Neural cell (in vitro differentiated cells): ENCODE results near the gene TRAPPC1. TPM values are rescaled to one million over a fixed set of nuclear protein-coding genes. Genes with fewer than 3 reads are reported as not detected.
A peak's percentile ranks its signal among the peaks of the same experiment; 100 is the strongest.

ENCODE experiments used
- H2AFZ ChIP-seq: fragments of 200-600, 300-800 bp; sonication (generic), shearing (Covaris generic); 2 replicates; pipeline ENCODE4 v1.6.0; 2014; ENCODE audit warnings: low read depth, mild to moderate bottlenecking, antibody characterized with exemption, low read length, moderate library complexity
- H3F3A ChIP-seq: fragments of 200-600 bp; shearing (Covaris generic); 2 replicates; pipeline ENCODE4 v1.6.1; 2016; ENCODE audit warnings: mild to moderate bottlenecking, moderate library complexity, mixed read lengths, antibody characterized with exemption, low read length; ENCODE audit not compliant: insufficient read depth, poor library complexity, severe bottlenecking
- H3K27ac ChIP-seq: fragments of 200-600, 300-800 bp; sonication (generic), shearing (Covaris generic); 2 replicates; pipeline ENCODE4 v1.5.1; 2014; ENCODE audit warnings: mild to moderate bottlenecking, low read length, moderate library complexity
- H3K27me3 ChIP-seq: fragments of 300-800, 200-600 bp; sonication (generic), shearing (Covaris generic); 2 replicates; pipeline ENCODE4 v1.6.0; 2014; ENCODE audit warnings: mild to moderate bottlenecking, low read depth, low read length, moderate library complexity; ENCODE audit not compliant: insufficient read depth
- H3K36me3 ChIP-seq: fragments of 300-800, 200-600 bp; sonication (generic), shearing (Covaris generic); 2 replicates; pipeline ENCODE4 v1.5.1; 2014; ENCODE audit warnings: mild to moderate bottlenecking, antibody characterized with exemption, low read length, moderate library complexity; ENCODE audit not compliant: insufficient read depth
- H3K4me2 ChIP-seq: fragments of 300-800, 200-600 bp; sonication (generic), shearing (Covaris generic); 2 replicates; pipeline ENCODE4 v1.6.0; 2014; ENCODE audit warnings: mild to moderate bottlenecking, low read length
- H3K4me3 ChIP-seq: fragments of 300-800, 200-600 bp; sonication (generic), shearing (Covaris generic); 2 replicates; pipeline ENCODE4 v1.5.1; 2014; ENCODE audit warnings: mild to moderate bottlenecking, low read length, moderate library complexity
- H3K79me2 ChIP-seq: fragments of 200-600 bp; shearing (Covaris generic); replicated peaks from 2 replicates; pipeline ENCODE4 v1.6.0; 2014; ENCODE audit warnings: mild to moderate bottlenecking, low read length, moderate library complexity; ENCODE audit not compliant: insufficient read depth
- H3K9ac ChIP-seq: fragments of 300-800, 200-600 bp; sonication (generic), shearing (Covaris generic); 2 replicates; pipeline ENCODE4 v1.6.1; 2016; ENCODE audit warnings: mild to moderate bottlenecking, low read length, mixed read lengths
- H3K9me2 ChIP-seq: fragments of 200-600 bp; shearing (Covaris generic); 2 replicates; pipeline ENCODE4 v1.6.1; 2016; ENCODE audit warnings: mild to moderate bottlenecking, low read length, mixed read lengths; ENCODE audit not compliant: insufficient read depth
- H3K9me3 ChIP-seq: fragments of 200-600, 300-800 bp; sonication (generic), shearing (Covaris generic); 2 replicates; pipeline ENCODE4 v1.6.1; 2016; ENCODE audit warnings: mild to moderate bottlenecking, mixed run types, low read length, moderate library complexity, mixed read lengths
- H4K20me1 ChIP-seq: fragments of 200-600 bp; shearing (Covaris generic); 2 replicates; pipeline ENCODE4 v1.6.1; 2016; ENCODE audit warnings: mild to moderate bottlenecking, mixed run types; ENCODE audit not compliant: insufficient read depth
- EP300 ChIP-seq: fragments of 450-650 bp; conservative IDR thresholded peaks from 2 replicates; pipeline ENCODE4 v1.6.1; 2014; ENCODE audit warnings: antibody characterized with exemption, mild to moderate bottlenecking, moderate library complexity; ENCODE audit not compliant: poor library complexity, severe bottlenecking
- EZH2 ChIP-seq: fragments of 200-600, 300-800 bp; shearing (Covaris generic), sonication (generic); IDR thresholded peaks from 2 replicates; pipeline ENCODE4 v1.6.1; 2014; ENCODE audit warnings: antibody characterized with exemption, low read length, borderline replicate concordance, mild to moderate bottlenecking; ENCODE audit not compliant: insufficient read depth, poor library complexity, severe bottlenecking
- MXI1 ChIP-seq: fragments of 450-650 bp; conservative IDR thresholded peaks from 2 replicates; pipeline ENCODE4 v1.6.1; 2014; ENCODE audit warnings: antibody characterized with exemption, mild to moderate bottlenecking; ENCODE audit not compliant: poor library complexity, severe bottlenecking
- POLR2AphosphoS5 ChIP-seq: IDR thresholded peaks from 2 replicates; pipeline ENCODE4 v1.6.1; 2012
- RAD21 ChIP-seq: fragments of 450-650 bp; conservative IDR thresholded peaks from 2 replicates; pipeline ENCODE4 v1.6.1; 2014; ENCODE audit warnings: antibody characterized with exemption, mild to moderate bottlenecking, moderate library complexity
- SMC3 ChIP-seq: fragments of 450-650 bp; conservative IDR thresholded peaks from 2 replicates; pipeline ENCODE4 v1.6.1; 2014; ENCODE audit warnings: antibody characterized with exemption, mild to moderate bottlenecking, moderate library complexity; ENCODE audit not compliant: poor library complexity
- TAF1 ChIP-seq: IDR thresholded peaks from 2 replicates; pipeline ENCODE4 v1.6.1; 2012; ENCODE audit warnings: low read depth
- polyA plus RNA-seq: library from polyadenylated mRNA; depleted of rRNA; stranded (reverse); fragments of >200 nt; gene quantifications from 2 replicates; pipeline ENCODE4 v1.2.3, GENCODE V29; 2014
- TF ChIP-seq, protein P1 (sequence below): IDR thresholded peaks from 2 replicates; pipeline ENCODE4 v1.6.1; 2012; ENCODE audit warnings: borderline replicate concordance
- TF ChIP-seq, protein P2 (sequence below): fragments of 450-650 bp; IDR thresholded peaks from 2 replicates; pipeline ENCODE4 v1.5.1; 2014; ENCODE audit warnings: antibody characterized with exemption, mild to moderate bottlenecking, moderate library complexity; ENCODE audit not compliant: poor library complexity, severe bottlenecking

The TRAPPC1 gene
- polyA plus RNA-seq, 1 donor from 2014 or later: 34.0 TPM

DNA sequence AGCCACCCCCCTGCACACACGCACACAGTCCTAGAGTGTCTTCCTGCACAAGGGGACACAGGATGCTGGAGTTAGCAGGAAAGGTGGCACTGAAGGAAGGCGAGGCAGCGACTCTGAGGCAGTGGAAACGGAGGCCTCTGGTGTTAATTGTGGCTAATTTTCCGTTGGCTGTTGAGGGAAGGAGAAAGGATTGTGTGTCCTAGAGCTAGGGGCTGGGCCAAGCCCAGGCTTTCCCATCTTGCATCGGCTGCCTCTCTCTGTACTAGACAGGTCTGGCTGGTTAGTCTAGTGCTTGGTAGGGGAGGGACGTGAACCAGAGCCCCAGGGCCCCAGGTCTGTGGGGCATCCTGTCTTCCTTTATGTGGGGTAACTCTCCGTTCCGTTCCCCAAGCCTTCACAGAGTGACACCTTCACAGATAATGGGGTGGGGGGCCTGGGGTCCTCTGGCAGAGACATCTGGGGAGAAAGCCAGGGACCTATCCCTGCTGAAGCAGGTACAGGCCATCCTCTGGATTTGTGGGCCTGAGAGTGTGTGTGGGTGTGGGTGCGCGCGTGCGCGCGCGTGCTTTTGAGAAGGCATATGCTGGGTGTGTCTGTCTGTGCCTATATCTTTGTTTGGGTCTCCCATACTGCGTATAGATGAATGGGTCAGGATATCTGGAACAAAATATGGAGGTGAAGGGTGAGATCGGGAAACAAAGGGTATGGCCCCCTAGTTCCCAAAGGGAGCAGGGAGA lies 43.4 kb downstream of the TRAPPC1 start, which contains the start of gene CHD3:
CHD3 (plus strand) TSS at position 606 of the 737 bp plus-strand sequence. CDS start 212 bp downstream, outside the sequence.
- H3K79me2 ChIP-seq: peaks cover 63% of the 10 kb centered on the region
- H3K36me3 ChIP-seq: no peaks in the 10 kb centered on the region
- peak within 1 kb of the TSS; percentile 99 for H3K27ac ChIP-seq
- peak within 1 kb of the TSS; percentile 69 for H3K4me2 ChIP-seq
- no peaks in the 10 kb centered on the region for H3K9me3 ChIP-seq
- no peaks in the 10 kb centered on the region for H3K27me3 ChIP-seq
- peak within 1 kb of the TSS; percentile 100 for H3K4me3 ChIP-seq
- no peaks in the 10 kb centered on the region for H3K9me2 ChIP-seq
- no peak for TF ChIP-seq RAD21
- no peak for TF ChIP-seq EZH2
- no peak for TF ChIP-seq MXI1
- TF ChIP-seq, protein P1, sequence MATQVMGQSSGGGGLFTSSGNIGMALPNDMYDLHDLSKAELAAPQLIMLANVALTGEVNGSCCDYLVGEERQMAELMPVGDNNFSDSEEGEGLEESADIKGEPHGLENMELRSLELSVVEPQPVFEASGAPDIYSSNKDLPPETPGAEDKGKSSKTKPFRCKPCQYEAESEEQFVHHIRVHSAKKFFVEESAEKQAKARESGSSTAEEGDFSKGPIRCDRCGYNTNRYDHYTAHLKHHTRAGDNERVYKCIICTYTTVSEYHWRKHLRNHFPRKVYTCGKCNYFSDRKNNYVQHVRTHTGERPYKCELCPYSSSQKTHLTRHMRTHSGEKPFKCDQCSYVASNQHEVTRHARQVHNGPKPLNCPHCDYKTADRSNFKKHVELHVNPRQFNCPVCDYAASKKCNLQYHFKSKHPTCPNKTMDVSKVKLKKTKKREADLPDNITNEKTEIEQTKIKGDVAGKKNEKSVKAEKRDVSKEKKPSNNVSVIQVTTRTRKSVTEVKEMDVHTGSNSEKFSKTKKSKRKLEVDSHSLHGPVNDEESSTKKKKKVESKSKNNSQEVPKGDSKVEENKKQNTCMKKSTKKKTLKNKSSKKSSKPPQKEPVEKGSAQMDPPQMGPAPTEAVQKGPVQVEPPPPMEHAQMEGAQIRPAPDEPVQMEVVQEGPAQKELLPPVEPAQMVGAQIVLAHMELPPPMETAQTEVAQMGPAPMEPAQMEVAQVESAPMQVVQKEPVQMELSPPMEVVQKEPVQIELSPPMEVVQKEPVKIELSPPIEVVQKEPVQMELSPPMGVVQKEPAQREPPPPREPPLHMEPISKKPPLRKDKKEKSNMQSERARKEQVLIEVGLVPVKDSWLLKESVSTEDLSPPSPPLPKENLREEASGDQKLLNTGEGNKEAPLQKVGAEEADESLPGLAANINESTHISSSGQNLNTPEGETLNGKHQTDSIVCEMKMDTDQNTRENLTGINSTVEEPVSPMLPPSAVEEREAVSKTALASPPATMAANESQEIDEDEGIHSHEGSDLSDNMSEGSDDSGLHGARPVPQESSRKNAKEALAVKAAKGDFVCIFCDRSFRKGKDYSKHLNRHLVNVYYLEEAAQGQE: no peak
- TF ChIP-seq TAF1: no peak
- no peak for TF ChIP-seq SMC3
- TF ChIP-seq, protein P2, sequence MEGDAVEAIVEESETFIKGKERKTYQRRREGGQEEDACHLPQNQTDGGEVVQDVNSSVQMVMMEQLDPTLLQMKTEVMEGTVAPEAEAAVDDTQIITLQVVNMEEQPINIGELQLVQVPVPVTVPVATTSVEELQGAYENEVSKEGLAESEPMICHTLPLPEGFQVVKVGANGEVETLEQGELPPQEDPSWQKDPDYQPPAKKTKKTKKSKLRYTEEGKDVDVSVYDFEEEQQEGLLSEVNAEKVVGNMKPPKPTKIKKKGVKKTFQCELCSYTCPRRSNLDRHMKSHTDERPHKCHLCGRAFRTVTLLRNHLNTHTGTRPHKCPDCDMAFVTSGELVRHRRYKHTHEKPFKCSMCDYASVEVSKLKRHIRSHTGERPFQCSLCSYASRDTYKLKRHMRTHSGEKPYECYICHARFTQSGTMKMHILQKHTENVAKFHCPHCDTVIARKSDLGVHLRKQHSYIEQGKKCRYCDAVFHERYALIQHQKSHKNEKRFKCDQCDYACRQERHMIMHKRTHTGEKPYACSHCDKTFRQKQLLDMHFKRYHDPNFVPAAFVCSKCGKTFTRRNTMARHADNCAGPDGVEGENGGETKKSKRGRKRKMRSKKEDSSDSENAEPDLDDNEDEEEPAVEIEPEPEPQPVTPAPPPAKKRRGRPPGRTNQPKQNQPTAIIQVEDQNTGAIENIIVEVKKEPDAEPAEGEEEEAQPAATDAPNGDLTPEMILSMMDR: no peak
- no peak for TF ChIP-seq EP300
- no peak for TF ChIP-seq POLR2AphosphoS5
- H3K9ac ChIP-seq: peak within 1 kb of the TSS; percentile 100
- H2AFZ ChIP-seq: peak within 1 kb of the TSS; percentile 48
- no peaks in the 10 kb centered on the region for H4K20me1 ChIP-seq
- peaks cover 7% of the 10 kb centered on the region for H3F3A ChIP-seq

DNA sequence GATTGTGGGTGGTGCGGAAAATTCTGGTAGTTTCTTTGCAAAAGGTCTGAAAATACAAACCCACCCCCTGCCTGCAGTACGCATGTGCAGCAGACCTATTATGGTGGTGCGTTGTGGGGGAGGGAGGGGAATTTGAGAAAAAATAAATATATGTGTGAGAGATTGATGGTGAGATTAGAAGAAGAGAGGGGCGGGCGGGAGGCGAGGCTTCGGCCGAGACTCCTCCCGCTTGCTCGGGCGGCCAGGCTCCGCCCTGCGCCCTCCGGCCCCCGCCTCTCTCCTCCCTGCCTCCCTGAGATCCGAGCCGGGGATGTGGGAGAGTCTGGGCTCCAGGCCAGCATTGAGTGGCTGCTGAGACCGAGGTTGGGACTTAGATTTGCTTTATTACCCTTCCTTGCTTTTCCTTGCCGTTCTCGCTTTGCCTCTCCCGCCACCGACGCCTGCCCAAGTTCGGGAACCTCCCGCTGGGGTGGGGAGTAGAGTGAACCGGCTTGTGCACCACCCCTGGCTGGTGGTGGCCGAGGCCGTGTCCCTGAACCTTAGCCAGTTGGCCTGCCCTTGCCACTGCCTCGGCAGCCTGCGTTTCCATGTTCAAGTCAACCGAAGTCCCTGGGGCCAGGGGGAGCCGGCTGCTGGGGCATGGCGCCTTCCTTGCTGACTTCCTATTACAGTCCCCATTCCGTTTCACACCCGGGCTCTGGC lies 44.1 kb downstream of the TRAPPC1 start:
- Histone ChIP-seq H4K20me1 (no peaks in the 10 kb centered on the region), H3K9me2 (no peaks in the 10 kb centered on the region), H3K79me2 (peaks cover 62% of the 10 kb centered on the region), H3K4me3 (peak overlapping the region; percentile 100), H3K36me3 (no peaks in the 10 kb centered on the region), H3K9ac (peak overlapping the region; percentile 100), H2AFZ (peak overlapping the region; percentile 48), H3F3A (peaks cover 10% of the 10 kb centered on the region), H3K27me3 (no peaks in the 10 kb centered on the region), H3K9me3 (no peaks in the 10 kb centered on the region), H3K27ac (peak overlapping the region; percentile 99), H3K4me2 (peak overlapping the region; percentile 69)
- TF ChIP-seq RAD21: no peak
- TF ChIP-seq MXI1: peak; percentile 62
- TF ChIP-seq, protein P1: no peak
- TF ChIP-seq SMC3: no peak
- peak; percentile 7 for TF ChIP-seq TAF1
- peak; percentile 51 for TF ChIP-seq EP300
- TF ChIP-seq, protein P2: no peak
- peak; percentile 72 for TF ChIP-seq POLR2AphosphoS5
- TF ChIP-seq EZH2: no peak
